ENCODE measurements around the gene FGFR3. TPM values are rescaled to one million over a fixed set of nuclear protein-coding genes. Genes with fewer than 3 reads are reported as not detected.

The FGFR3 gene
- total RNA-seq, 4 donors from 2014 or later, result 0.22 to 1.3 (median 0.94) TPM; not detected in 1

- no peak for TF ChIP-seq CTCF (IDR thresholded peaks at IDR 0.05; ENCODE audit: low read depth)
Measured at GRCh38 chr4:1784789-1785591, 8.1 kb upstream of the FGFR3 start.

DNA sequence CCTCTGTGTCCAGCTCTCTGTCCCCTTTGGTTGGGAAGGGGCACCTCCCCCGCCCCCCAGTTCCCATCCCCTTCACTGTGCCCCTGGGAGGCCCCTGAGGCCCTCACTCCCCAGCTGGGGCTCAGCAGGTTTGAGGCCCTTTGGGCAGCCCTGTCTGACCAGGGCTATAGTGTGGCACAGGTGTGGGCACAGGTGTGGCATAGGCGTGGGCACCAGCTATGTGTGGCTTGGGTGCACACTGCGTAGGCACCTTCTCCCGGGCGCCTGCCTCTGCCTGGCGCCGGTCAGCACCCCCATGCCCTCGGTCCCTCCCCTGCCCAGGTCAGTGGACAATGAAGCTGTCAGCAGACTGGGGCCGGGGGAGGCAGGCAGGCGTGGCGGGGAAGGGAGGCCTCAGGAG lies 7.5 kb upstream of the FGFR3 start:
- no peak for TF ChIP-seq CTCF (IDR thresholded peaks at IDR 0.05; ENCODE audit: low read depth)

DNA sequence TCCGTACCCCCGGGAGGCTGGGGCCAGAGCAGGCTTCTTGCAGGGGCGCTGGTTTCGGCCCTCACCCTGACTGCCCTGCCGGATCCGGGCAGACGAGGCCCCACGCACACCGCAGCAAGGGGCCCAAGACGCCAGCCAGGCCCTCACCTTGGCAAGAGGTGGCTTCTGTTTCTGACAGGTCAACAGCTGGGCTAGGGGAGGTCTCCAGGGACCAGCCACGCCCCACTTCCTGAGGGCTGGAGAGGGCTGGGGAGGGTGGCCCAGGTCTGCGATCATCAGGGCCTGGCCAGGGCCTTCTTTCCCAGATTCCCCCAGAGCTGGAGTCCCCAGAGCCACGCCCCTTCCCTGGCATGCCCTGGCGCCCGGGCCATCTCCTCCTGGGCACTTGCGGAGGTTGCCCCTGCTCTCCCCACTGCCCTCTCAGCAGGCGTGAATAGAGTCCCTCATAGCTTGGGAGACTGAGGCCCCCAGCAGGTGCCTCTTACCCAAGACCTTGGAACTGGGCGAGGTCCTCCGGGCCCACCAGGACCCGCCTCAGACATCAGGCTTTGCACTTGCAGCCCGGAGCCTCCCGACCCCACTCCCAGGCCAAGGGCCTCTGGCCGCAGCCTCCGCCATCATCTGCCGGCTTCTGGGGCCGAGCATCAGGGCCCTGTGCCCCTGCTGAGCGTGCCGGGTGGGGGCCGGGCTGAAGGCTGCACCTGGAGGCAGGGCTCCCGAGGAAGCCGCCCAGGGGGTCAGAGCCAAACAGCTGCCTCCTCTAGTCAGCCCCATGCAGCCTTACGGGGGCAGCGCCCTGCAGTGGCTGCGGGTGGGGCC lies 6.3 kb upstream of the FGFR3 start:
- no peak for TF ChIP-seq CTCF (IDR thresholded peaks at IDR 0.05; ENCODE audit: low read depth)

GRCh38 chr4:1787411-1788077 lies 5.5 kb upstream of the FGFR3 start:
- TF ChIP-seq CTCF (IDR thresholded peaks at IDR 0.05; ENCODE audit: low read depth), result no peak

DNA sequence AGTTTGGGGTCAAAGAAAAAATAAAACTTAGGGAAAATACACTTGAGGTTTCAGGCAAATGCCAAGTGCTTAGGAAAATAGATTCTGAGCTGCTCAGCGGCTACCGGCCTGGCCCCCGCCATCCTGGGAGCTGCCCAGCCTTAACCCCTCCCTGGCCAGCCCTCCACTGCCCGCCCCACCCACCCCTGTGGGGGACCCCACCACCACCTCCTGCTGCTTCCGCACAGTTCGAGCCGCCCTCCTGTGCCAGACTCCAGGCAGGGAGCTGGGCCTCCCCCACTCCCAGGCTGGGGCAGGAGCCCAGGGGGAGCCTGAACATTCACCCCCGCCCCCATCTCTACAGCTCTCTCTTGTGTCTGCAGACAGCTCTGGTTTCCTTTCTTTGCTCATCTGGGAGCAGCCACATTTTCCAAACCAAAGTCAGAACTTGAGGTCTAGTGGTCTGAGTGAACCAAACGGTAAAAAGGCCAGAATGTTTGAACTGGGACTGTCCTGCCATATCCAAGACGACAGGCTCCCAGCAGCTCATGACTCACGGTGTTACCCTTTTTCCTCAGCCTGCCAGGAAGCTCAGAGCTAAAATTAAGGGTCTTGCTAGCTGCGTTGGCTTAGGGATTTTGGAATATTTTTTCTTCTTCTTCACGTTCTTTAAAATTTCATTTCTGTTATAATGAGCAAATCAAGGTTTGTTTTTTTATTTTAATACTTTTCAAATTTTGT lies 4.7 kb upstream of the FGFR3 start:
- TF ChIP-seq CTCF (IDR thresholded peaks at IDR 0.05; ENCODE audit: low read depth), result no peak

- no peak for TF ChIP-seq CTCF (IDR thresholded peaks at IDR 0.05; ENCODE audit: low read depth)
Measured at GRCh38 chr4:1789552-1789951, 3.5 kb upstream of the FGFR3 start.
